K562 (cell line): ENCODE results near the gene ESRRG. TPM values are rescaled to one million over a fixed set of nuclear protein-coding genes. Genes with fewer than 3 reads are reported as not detected.

Source experiments
- ATAC-seq: fragments of 200-7000 bp; cut with Tn5 transposase; 3 replicates; pipeline ENCODE4 v1.9.1; 2020; ENCODE audit warnings: moderate library complexity
- BruUV-seq: library from RNA; stranded (reverse); fragments of 400-500 nt; replicated peaks from 2 replicates; lab custom pipeline; 2021; lab: Mats Ljungman, UMichigan
- CTCF ChIA-PET: fragments of 300-600 bp; formaldehyde crosslinking; extraction: SDS; loops from one replicate; lab custom pipeline; 2021; ENCODE audit warnings: low intra/inter-chr PET ratio; lab: Yijun Ruan, JAX
- POLR2A ChIA-PET: fragments of 300-600, 350-650 bp; sonication (Branson Sonifier 250); formaldehyde crosslinking; extraction: SDS; loops from one replicate; lab custom pipeline; 2021; ENCODE audit warnings: antibody characterized with exemption, inconsistent platforms; lab: Yijun Ruan, JAX
- DNase-seq, 4 experiments: peaks; one replicate each; pipeline versions ENCODE4 v3.0.0 to v3.0.0-alpha.2; 2011 to 2018; ENCODE audit warnings: low spot score in 3 of 4, mixed read lengths in 3 of 4; ENCODE audit errors: extremely low read depth in 1 of 4
- FAIRE-seq: peaks from 2 replicates; lab custom pipeline; 2011; peaks lifted over from hg19 to GRCh38; lab: Jason Lieb, UNC
- H2AFZ ChIP-seq: 2 replicates; pipeline ENCODE4 v1.6.0; 2011; ENCODE audit warnings: low read depth, low read length, control low read depth, inconsistent platforms
- H3K27ac ChIP-seq: fragments of 200-600 bp; 3 replicates; pipeline ENCODE4 v1.8.0; 2011; ENCODE audit warnings: low read depth, mild to moderate bottlenecking, control low read depth, inconsistent platforms, low read length, moderate library complexity, mixed read lengths; ENCODE audit errors: extremely low read depth
- H3K27me3 ChIP-seq, 2 experiments: fragments of 300-600 bp in 1 of 2; 2 replicates in 1 of 2; 3 replicates in 1 of 2; pipeline versions ENCODE4 v1.6.0 to v1.8.0; 2011; ENCODE audit warnings: inconsistent platforms in 2 of 2, low read length in 2 of 2, mild to moderate bottlenecking in 1 of 2, mixed read lengths in 1 of 2, moderate library complexity in 1 of 2; ENCODE audit not compliant: control insufficient read depth in 2 of 2, insufficient read depth in 2 of 2
- H3K36me3 ChIP-seq: fragments of 300-600 bp; 3 replicates; pipeline ENCODE4 v1.8.0; 2011; ENCODE audit warnings: mild to moderate bottlenecking, low read length, inconsistent platforms; ENCODE audit not compliant: control insufficient read depth, insufficient read depth
- H3K4me1 ChIP-seq, 2 experiments: fragments of 200-600 bp in 1 of 2; replicated peaks in 1 of 2; 2 replicates in 1 of 2; 3 replicates in 1 of 2; pipeline versions ENCODE4 v1.5.1 to v1.8.0; 2011; ENCODE audit warnings: inconsistent platforms in 2 of 2, low read length in 2 of 2, mild to moderate bottlenecking in 1 of 2, mixed read lengths in 1 of 2, moderate library complexity in 1 of 2; ENCODE audit not compliant: control insufficient read depth in 2 of 2, insufficient read depth in 2 of 2
- H3K4me2 ChIP-seq: 2 replicates; pipeline ENCODE4 v1.6.1; 2011; ENCODE audit warnings: low read length, control low read depth, inconsistent platforms, mixed read lengths; ENCODE audit not compliant: insufficient read depth
- H3K4me3 ChIP-seq: fragments of 200-600 bp; sonication (generic), shearing (Covaris generic); 2 replicates; pipeline ENCODE4 v1.5.1; 2016; ENCODE audit warnings: control low read depth, inconsistent platforms
- H3K79me2 ChIP-seq: fragments of 200-600 bp; 3 replicates; pipeline ENCODE4 v1.8.0; 2011; ENCODE audit warnings: low read length, inconsistent platforms; ENCODE audit not compliant: control insufficient read depth, insufficient read depth
- H3K9ac ChIP-seq, 2 experiments: 2 replicates each; pipeline versions ENCODE4 v1.6.0 to v1.6.1; 2011; ENCODE audit warnings: low read depth in 2 of 2, low read length in 2 of 2, control low read depth in 1 of 2, inconsistent platforms in 1 of 2, mild to moderate bottlenecking in 1 of 2, mixed read lengths in 1 of 2; ENCODE audit not compliant: insufficient read depth in 1 of 2
- H3K9me1 ChIP-seq: one replicate; pipeline ENCODE4 v1.6.0; 2011; ENCODE audit warnings: inconsistent platforms, mild to moderate bottlenecking, low read length, moderate library complexity; ENCODE audit not compliant: control insufficient read depth, insufficient read depth
- H3K9me3 ChIP-seq: replicated peaks from 2 replicates; pipeline ENCODE4 v1.5.1; 2011; ENCODE audit warnings: low read depth, low read length, inconsistent platforms; ENCODE audit not compliant: control insufficient read depth, insufficient read depth
- H4K20me1 ChIP-seq: replicated peaks from 2 replicates; pipeline ENCODE4 v1.6.1; 2011; ENCODE audit warnings: low read length, inconsistent platforms, mixed read lengths; ENCODE audit not compliant: control insufficient read depth, insufficient read depth
- ATF7 ChIP-seq: fragments of 450-650 bp; IDR thresholded peaks from 2 replicates; pipeline ENCODE4 v1.7.1; 2014; ENCODE audit warnings: mild to moderate bottlenecking, moderate library complexity
- CBX2 ChIP-seq: fragments of 200-600 bp; sonication (generic); IDR thresholded peaks from one replicate; pipeline ENCODE4 v1.6.1; 2012; ENCODE audit warnings: mild to moderate bottlenecking, low read length, inconsistent platforms; ENCODE audit not compliant: insufficient read depth, poor library complexity, severe bottlenecking
- CREM ChIP-seq: IDR thresholded peaks from 2 replicates; pipeline ENCODE4 v1.6.1; 2014; ENCODE audit warnings: antibody characterized with exemption, low read depth
- HDAC2 ChIP-seq: fragments of 450-650 bp; IDR thresholded peaks from 2 replicates; pipeline ENCODE4 v1.6.1; 2016; ENCODE audit warnings: mild to moderate bottlenecking
- HDAC3 ChIP-seq: fragments of 450-650 bp; IDR thresholded peaks from 2 replicates; pipeline ENCODE4 v1.6.1; 2018; ENCODE audit warnings: borderline replicate concordance, mild to moderate bottlenecking, moderate library complexity; ENCODE audit not compliant: partially characterized antibody
- RBM15 ChIP-seq: fragments of 200-400 bp; formaldehyde crosslinking; IDR thresholded peaks from 2 replicates; pipeline ENCODE4 v1.6.1; 2018; ENCODE audit warnings: mild to moderate bottlenecking, low read length, moderate library complexity; ENCODE audit not compliant: insufficient read depth
- SLC30A9 ChIP-seq: fragments of 250-450 bp; sonication (Bioruptor Pico); IDR thresholded peaks from 2 replicates; pipeline ENCODE4 v1.8.0; 2022; ENCODE audit warnings: mild to moderate bottlenecking, moderate library complexity
- XRCC3 ChIP-seq: fragments of 450-650 bp; IDR thresholded peaks from 2 replicates; pipeline ENCODE4 v1.6.1; 2017; ENCODE audit warnings: mild to moderate bottlenecking, moderate library complexity
- ZNF143 ChIP-seq: sonication (generic); formaldehyde crosslinking; IDR thresholded peaks from 2 replicates; pipeline ENCODE4 v1.9.0; 2022; ENCODE audit warnings: mild to moderate bottlenecking, missing genetic modification reagents
- ZNF41 ChIP-seq: fragments of 250-450 bp; sonication (Bioruptor Pico); conservative IDR thresholded peaks from 2 replicates; pipeline ENCODE4 v1.4.0; 2020; ENCODE audit warnings: mild to moderate bottlenecking
- ZNF436 ChIP-seq: fragments of 250-450, 450-650 bp; sonication (Bioruptor Pico); formaldehyde crosslinking; IDR thresholded peaks from 2 replicates; pipeline ENCODE4 v1.7.0; 2020; ENCODE audit warnings: mild to moderate bottlenecking
- ZNF589 ChIP-seq: fragments of 200-800 bp; sonication (Bioruptor generic); IDR thresholded peaks from 2 replicates; pipeline ENCODE4 v1.6.1; 2016; ENCODE audit warnings: low read depth, missing genetic modification characterization, missing compliant biosample characterization
- ZSCAN29 ChIP-seq: fragments of 450-650 bp; IDR thresholded peaks from 2 replicates; pipeline ENCODE4 v1.6.1; 2017
- WGBS: fragments of 100-300 bp; shearing (Covaris generic); methylation state at CpG from one replicate; pipeline ENCODE4 v1.1.6; 2016; ENCODE audit warnings: low coverage, mixed read lengths; ENCODE audit not compliant: insufficient coverage; ENCODE audit errors: missing lambda C conversion rate; 5-methylcytosine and 5-hydroxymethylcytosine counted together
- in situ Hi-C: fragments of 300-500 bp; cut with MboI; formaldehyde crosslinking; loops from 4 replicates; pipeline ENCODE4 v1.15.0; 2018; ENCODE audit warnings: inconsistent platforms, mixed read lengths
- intact Hi-C: fragments of 100-400 bp; cut with micrococcal nuclease; formaldehyde crosslinking; loops from 2 replicates; pipeline ENCODE4 v1.14.2; 2022
- polyA plus RNA-seq, 8 experiments: library from polyadenylated mRNA; depleted of rRNA in 4 of 8; stranded (reverse) in 5 of 8; unstranded in 3 of 8; fragments of >200 nt; fragmentation: Nextera tagmentation in 2 of 8; fragmentation: Illumina TruSeq in 1 of 8; extraction: Ambion mirVana in 2 of 8; extraction: Trizol in 1 of 8; gene quantifications; 2 replicates each; pipeline versions ENCODE4 v1.2.1 to v1.2.3, GENCODE V29; 2011 to 2014; ENCODE audit warnings: inconsistent platforms in 1 of 8, missing spikeins in 1 of 8
- total RNA-seq, 7 experiments: library from RNA; depleted of rRNA in 6 of 7; stranded (reverse); fragments of >200 nt in 6 of 7; fragmentation: Illumina TruSeq in 2 of 7; extraction: Trizol in 2 of 7; gene quantifications; 2 replicates each; pipeline versions ENCODE4 v1.2.1 to v1.2.3, GENCODE V29; 2011 to 2021; ENCODE audit warnings: low replicate concordance in 1 of 7
- TF ChIP-seq, protein P1 (sequence below): fragments of 250-450 bp; sonication (Bioruptor Pico); IDR thresholded peaks from 2 replicates; pipeline ENCODE4 v1.4.0; 2020; ENCODE audit warnings: mild to moderate bottlenecking, moderate library complexity
- TF ChIP-seq, protein P2 (sequence below): fragments of 250-450 bp; sonication (Bioruptor Pico); IDR thresholded peaks from 2 replicates; pipeline ENCODE4 v1.4.0; 2020; ENCODE audit warnings: mild to moderate bottlenecking, moderate library complexity, borderline replicate concordance

The ESRRG gene
- total and polyA plus RNA-seq, 9 of the 15 experiments (the other 6 are each of a cell fraction or from before 2014, with no cell fraction given), result not detected

DNA sequence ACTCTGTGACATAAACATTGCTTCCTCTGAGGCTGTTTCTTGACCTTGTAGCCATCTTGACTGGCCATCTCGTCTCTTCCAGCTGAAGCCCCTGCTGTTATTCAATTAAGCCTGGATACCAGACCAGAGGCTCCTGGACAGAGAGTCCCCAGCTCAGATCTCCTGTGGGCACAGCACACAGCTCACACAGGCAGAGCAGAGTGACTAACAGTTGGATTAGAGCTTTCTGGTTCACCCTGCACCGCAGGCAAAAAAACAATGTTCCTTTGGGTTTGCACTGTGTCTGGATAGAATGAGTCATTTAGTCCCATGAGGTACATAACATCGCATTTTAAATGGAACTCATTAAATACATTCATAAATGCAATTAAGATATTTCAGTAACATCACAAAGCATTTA, 266.5 kb downstream of the ESRRG start:
- TF ChIP-seq RBM15, result no peak
- no peak for TF ChIP-seq ZNF436 (CRISPR knock-in tag)
- TF ChIP-seq ZSCAN29, result no peak
- TF ChIP-seq CREM, result no peak
- no peak for TF ChIP-seq CBX2
- no peak for TF ChIP-seq ZNF41 (CRISPR knock-in tag)
- no peak for TF ChIP-seq XRCC3
- TF ChIP-seq HDAC2, result no peak
- no peak for TF ChIP-seq ZNF589 (CRISPR knock-in tag)
- TF ChIP-seq, protein P1, sequence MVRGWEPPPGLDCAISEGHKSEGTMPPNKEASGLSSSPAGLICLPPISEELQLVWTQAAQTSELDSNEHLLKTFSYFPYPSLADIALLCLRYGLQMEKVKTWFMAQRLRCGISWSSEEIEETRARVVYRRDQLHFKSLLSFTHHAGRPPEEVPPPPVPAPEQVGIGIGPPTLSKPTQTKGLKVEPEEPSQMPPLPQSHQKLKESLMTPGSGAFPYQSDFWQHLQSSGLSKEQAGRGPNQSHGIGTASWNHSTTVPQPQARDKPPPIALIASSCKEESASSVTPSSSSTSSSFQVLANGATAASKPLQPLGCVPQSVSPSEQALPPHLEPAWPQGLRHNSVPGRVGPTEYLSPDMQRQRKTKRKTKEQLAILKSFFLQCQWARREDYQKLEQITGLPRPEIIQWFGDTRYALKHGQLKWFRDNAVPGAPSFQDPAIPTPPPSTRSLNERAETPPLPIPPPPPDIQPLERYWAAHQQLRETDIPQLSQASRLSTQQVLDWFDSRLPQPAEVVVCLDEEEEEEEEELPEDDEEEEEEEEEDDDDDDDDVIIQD (CRISPR knock-in tag), result no peak
- no peak for TF ChIP-seq HDAC3
- TF ChIP-seq SLC30A9 (CRISPR knock-in tag), result no peak
- TF ChIP-seq, protein P2, sequence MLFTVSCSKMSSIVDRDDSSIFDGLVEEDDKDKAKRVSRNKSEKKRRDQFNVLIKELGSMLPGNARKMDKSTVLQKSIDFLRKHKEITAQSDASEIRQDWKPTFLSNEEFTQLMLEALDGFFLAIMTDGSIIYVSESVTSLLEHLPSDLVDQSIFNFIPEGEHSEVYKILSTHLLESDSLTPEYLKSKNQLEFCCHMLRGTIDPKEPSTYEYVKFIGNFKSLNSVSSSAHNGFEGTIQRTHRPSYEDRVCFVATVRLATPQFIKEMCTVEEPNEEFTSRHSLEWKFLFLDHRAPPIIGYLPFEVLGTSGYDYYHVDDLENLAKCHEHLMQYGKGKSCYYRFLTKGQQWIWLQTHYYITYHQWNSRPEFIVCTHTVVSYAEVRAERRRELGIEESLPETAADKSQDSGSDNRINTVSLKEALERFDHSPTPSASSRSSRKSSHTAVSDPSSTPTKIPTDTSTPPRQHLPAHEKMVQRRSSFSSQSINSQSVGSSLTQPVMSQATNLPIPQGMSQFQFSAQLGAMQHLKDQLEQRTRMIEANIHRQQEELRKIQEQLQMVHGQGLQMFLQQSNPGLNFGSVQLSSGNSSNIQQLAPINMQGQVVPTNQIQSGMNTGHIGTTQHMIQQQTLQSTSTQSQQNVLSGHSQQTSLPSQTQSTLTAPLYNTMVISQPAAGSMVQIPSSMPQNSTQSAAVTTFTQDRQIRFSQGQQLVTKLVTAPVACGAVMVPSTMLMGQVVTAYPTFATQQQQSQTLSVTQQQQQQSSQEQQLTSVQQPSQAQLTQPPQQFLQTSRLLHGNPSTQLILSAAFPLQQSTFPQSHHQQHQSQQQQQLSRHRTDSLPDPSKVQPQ (CRISPR knock-in tag), result no peak
- TF ChIP-seq ATF7, result no peak
- no peak for TF ChIP-seq ZNF143 (CRISPR knock-in tag)
- TF ChIP-seq, all 486 proteins: peak for 0
- intact Hi-C loops (no loop called here), in situ Hi-C loops (no loop called here)
- Histone ChIP-seq H3K27ac (no peak overlapping the region), H3K4me1 (no peaks in the 10 kb centered on the region), H3K27me3 (no peaks in the 10 kb centered on the region), H4K20me1 (no peaks in the 10 kb centered on the region), H3K9ac (no peak overlapping the region), H3K9me3 (no peaks in the 10 kb centered on the region; the same call in 1 of the 2 replicates), H3K4me3 (no peak overlapping the region), H3K36me3 (no peaks in the 10 kb centered on the region), H3K4me2 (no peak overlapping the region), H2AFZ (no peak overlapping the region), H3K9me1 (no peaks in the 10 kb centered on the region), H3K79me2 (no peaks in the 10 kb centered on the region)
- no TSS peak for BruUV-seq
- 4% methylated on average over 3 of the region's 3 CpGs for WGBS
- POLR2A ChIA-PET, result no interaction called here
- no peak for DNase-seq
- CTCF ChIA-PET, result no interaction called here
- no peak for FAIRE-seq
- ATAC-seq, result no peak
